ENCODE data around the gene PROZ.

The PROZ gene

GRCh38 chr13:113142876-113143275, 15.6 kb upstream of the PROZ start:
- no peak for DNase-seq

GRCh38 chr13:113143466-113144254, 14.8 kb upstream of the PROZ start:
- DNase-seq, result no peak

- DNase-seq, result no peak
Observed at GRCh38 chr13:113144255-113144629, 14.2 kb upstream of the PROZ start.

- DNase-seq, result no peak
Observed at GRCh38 chr13:113145496-113145895, 13.0 kb upstream of the PROZ start.

GRCh38 chr13:113145911-113146598, 12.4 kb upstream of the PROZ start:
- DNase-seq, result no peak

GRCh38 chr13:113146750-113147149, 11.7 kb upstream of the PROZ start:
- no peak for DNase-seq

GRCh38 chr13:113147206-113147605, 11.2 kb upstream of the PROZ start:
- no peak for DNase-seq

GRCh38 chr13:113148407-113148806, 10.0 kb upstream of the PROZ start:
- no peak for DNase-seq

- DNase-seq, result no peak
Observed at GRCh38 chr13:113148940-113149503, 9.4 kb upstream of the PROZ start.

- no peak for DNase-seq
Observed at GRCh38 chr13:113149711-113150549, 8.5 kb upstream of the PROZ start.

GRCh38 chr13:113150550-113151365, 7.7 kb upstream of the PROZ start:
- DNase-seq, result no peak

- no peak for DNase-seq
Observed at GRCh38 chr13:113151745-113152690, 6.4 kb upstream of the PROZ start.

GRCh38 chr13:113152691-113152983, 5.8 kb upstream of the PROZ start:
- DNase-seq, result no peak

- DNase-seq, result peak; percentile 16
Observed at GRCh38 chr13:113152984-113153809, 5.3 kb upstream of the PROZ start.

GRCh38 chr13:113153810-113154748, 4.4 kb upstream of the PROZ start:
- no peak for DNase-seq

GRCh38 chr13:113155201-113155600, 3.2 kb upstream of the PROZ start:
- DNase-seq, result no peak

- no peak for DNase-seq
Observed at GRCh38 chr13:113155982-113156655, 2.3 kb upstream of the PROZ start.

GRCh38 chr13:113157206-113157928, 1.1 kb upstream of the PROZ start:
- no peak for DNase-seq

Data from DMS153 (cell line).